D721Med (cell line): ENCODE measurements around the gene PPP3CA.
A peak's percentile ranks its signal among the peaks of the same experiment; 100 is the strongest.
"Not testable (repeated sequence)": the region's sequence is repeated elsewhere in the genome, so short reads cannot be mapped to it uniquely, and the experiment has no call there.

Experiments
- DNase-seq: peaks from one replicate; pipeline ENCODE4 v3.0.0; 2011; ENCODE audit warnings: low spot score; ENCODE audit not compliant: insufficient read length
- FAIRE-seq: peaks from 2 replicates; lab custom pipeline; 2011; peaks lifted over from hg19 to GRCh38; lab: Jason Lieb, UNC
- CTCF ChIP-seq: IDR thresholded peaks from 2 replicates; pipeline ENCODE4 v1.5.1; 2012; ENCODE audit warnings: mild to moderate bottlenecking, control low read depth; ENCODE audit not compliant: insufficient read depth; ENCODE audit errors: missing control alignments

Gene PPP3CA

GRCh38 chr4:101183666-101184373, 163.5 kb downstream of the PPP3CA start:
- TF ChIP-seq CTCF: no peak
- FAIRE-seq (no peak), DNase-seq (no peak)

GRCh38 chr4:101183221-101183620, 164.1 kb downstream of the PPP3CA start:
- FAIRE-seq (no peak), DNase-seq (no peak)
- TF ChIP-seq CTCF: no peak

GRCh38 chr4:101182688-101183087, 164.6 kb downstream of the PPP3CA start:
- FAIRE-seq, DNase-seq: not testable (repeated sequence)

- no peak for DNase-seq
- no peak for FAIRE-seq
- TF ChIP-seq CTCF: no peak
Measured at GRCh38 chr4:101178731-101179130, 168.6 kb downstream of the PPP3CA start.

- FAIRE-seq (peak; percentile 48), DNase-seq (no peak)
- TF ChIP-seq CTCF: no peak
Measured at GRCh38 chr4:101177154-101177553, 170.2 kb downstream of the PPP3CA start.

GRCh38 chr4:101175896-101176676, 171.2 kb downstream of the PPP3CA start:
- FAIRE-seq: no peak
- TF ChIP-seq CTCF: no peak
- DNase-seq: no peak

GRCh38 chr4:101174679-101175345, 172.5 kb downstream of the PPP3CA start:
- no peak for FAIRE-seq
- no peak for TF ChIP-seq CTCF
- DNase-seq: no peak
